NCI-H1092 (cell line): ENCODE measurements around the gene IDUA.
"Not testable (repeated sequence)": the region's sequence is repeated elsewhere in the genome, so short reads cannot be mapped to it uniquely, and the experiment has no call there.

Experiments used
- DNase-seq: peaks from one replicate; lab custom pipeline; 2025; lab: John Stamatoyannopoulos, UW

The IDUA gene

DNA sequence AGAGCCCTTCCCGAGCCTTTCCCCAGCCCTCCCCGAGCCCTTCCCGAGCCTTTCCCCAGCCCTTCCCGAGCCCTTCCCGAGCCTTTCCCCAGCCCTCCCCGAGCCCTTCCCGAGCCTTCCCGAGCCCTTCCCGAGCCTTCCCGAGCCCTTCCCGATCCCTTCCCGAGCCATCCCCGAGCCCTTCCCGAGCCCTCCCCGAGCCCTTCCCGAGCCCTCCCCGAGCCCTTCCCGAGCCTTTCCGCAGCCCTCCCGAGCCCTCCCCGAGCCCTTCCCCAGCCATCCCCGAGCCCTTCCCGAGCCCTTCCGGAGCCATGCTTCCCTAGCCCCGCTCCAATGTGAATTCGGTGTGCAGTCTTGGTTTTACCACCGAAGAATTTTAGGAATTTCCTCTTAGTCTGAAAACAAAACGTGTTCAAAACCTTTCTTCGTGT, 59.8 kb downstream of the IDUA start:
- DNase-seq = peak; percentile 78

DNA sequence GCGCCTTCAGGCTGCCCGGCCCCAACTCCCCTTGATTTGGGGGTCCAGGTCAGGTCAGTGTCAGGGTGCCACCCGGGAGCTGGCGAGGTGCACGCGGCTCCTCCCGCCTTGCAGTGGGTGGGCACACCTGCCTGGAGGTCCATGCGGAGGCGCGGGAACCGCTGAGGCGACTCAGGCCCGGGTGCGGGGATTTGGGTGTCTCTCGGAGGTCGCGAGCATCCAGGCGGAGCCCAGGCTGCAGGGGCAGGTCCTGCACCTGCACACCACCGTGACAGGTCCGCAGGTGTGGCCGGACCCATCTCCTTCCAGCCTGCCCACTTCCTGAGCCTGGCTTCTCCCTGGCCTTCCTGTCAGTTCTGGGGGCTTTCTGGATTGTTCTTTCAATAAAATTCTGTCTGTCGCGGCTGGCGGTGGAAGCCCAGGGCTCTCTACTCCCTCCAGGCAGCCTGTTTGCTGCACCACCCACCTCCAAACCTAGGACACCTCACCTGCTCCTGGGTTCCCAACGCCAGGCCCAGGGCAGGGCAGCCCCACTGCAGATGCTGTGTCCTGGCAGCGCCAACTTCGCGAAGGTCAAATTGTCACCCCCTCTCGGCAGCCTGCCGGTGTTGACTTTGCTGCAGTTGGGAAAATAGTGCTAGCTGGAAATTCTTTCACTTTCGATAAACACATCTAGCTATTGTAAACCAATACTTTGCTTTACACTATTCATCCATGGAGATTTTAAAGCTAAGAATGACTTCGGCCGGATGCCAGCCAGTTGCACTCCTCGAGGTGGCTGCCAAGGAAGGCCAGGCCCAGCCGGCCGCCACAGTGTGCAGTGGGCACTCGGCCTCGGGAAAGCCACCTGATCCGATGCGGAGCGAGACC, 60.5 kb downstream of the IDUA start:
- no peak for DNase-seq

DNA sequence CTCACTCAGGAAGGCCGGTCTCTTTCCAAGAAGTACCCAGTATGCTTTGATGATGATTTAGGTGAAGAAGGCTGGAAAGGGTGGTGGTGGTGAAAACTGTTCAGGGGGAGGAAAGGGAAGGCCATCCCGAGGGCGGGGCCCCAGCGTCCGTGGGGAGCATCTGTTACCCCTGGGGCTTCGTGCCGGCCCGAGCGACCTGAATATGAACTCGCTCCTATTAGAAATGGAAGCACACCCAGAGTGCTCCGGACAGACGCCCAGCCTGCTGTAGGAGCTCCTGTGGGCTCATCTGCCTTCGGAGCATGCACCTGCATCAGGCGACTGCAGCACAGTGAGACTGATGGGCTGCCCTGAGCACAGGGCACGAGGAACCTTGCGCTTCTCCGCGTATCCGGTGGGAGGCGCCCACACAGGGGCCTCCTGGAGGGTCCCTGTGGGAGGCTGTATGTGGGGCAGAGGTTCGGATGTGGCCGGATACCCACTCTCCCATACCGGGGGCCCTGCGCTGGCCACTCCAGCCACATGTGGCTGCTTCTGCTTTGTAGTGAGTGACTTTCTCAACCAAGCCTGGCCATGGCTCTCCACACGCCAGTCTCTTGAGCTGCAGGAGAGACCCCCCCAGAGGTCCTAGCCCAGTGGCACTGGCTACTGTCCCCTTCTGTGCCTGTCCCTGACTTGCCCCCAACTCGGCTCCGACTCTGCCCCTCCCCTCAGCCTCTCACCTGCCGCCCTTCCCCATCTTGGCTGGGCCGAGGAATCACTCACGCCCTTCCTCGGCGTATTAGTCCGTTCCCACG, 61.3 kb downstream of the IDUA start:
- DNase-seq = no peak

DNA sequence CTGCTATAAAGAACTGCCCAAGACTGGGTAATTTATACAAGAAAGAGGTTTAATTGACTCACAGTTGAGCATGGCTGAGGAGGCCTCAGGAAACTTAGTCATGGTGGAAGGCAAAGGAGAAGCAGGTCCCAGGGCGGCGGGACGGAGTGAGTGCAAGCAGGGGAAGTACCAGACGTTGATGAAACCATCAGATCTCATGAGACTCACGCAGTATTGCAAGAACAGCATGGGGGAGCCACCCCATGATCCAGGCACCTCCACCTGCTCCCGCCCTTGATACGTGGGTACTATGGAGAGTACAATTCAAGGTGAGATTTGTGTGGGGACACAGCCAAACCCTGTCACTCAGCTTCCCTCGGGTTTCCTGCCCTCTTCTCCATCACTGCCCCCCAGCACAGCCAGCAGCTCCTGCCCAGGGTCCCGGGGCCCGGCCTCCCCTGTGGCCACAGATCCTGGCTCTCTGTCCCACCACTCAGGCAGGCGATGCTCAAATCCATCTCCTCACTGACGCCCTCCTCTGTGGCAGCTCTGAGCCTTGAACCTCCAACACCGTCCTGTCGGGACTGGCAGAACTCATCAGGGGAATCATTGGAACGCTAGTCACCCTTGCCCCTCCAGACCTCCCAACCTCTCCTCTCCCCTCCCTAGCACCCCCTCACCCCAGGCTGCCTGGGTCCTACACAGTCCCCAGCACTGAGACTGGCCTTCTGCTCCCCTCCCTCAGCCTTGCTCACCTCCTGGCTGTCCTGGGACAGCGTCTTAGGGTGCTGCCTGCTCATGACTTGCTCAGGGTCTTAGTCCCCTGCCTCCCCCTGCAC, 62.1 kb downstream of the IDUA start:
- DNase-seq = no peak

DNA sequence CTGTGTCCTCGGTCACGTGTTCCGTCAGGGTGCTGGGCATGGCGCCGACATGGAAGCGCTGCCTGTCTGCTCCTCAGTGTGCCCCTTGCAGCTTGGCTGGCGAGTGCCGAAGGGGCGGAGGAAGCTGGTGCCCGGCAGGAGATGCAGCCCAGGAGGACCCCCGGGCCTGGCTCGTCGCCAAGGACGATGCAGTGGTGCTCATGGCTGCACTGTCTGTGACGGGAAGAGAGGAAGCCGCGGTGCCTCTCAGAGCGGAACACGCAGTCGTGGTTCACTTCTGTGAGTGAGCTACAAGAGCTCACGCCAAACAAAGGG, 62.7 kb downstream of the IDUA start:
- no peak for DNase-seq

DNA sequence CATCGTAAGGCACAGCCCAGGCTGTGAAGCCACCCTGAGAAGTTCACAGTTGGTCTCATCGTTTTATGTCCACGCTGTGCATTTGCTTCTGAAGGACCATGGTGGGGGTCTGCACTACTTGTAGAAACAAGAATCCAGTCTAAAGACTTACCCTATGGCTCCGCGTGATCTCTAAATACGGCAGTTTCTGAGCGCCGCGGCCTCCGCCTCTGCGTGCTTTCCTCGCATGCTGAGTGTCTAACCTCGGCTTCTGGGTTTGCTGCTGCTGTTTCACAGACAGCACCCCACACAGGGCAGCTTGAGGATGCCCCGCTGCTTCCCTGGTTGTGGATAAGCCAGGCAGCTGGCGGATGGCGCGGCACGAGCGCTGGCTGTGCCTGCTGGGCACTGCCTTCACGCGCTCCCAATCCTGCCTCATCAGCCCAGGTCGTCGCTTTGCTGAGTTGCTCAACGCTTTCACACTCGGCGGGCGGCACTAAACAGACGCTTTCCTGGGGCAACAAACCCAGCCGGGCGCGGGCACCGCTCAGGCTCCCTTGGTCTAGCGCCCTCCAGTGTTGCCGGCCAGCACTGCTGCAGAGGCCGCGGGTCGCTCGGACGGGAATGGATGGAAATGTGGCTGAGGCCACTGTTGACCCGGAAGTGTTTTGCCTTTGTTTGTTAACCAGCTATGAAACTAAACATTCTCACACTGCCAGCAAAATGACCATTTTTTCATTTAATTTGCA, 63.8 kb downstream of the IDUA start:
- no peak for DNase-seq

DNA sequence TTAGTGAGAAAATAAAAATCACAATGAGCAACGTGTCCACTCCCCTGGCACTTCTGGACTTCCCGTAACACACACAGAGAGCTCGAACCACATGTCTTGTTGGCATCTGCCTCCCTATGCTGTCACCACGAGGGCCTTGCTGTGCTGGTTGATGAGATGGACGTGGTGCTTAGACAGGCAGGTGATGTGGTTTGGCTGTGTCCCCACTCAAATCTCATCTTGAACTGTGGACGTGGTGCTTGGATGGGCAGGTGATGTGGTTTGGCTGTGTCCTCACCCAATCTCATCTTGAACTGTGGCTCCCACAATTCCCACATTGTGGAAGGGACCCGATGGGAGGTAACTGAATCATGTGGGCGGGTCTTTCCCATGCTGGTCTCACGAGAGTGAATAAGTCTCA, 64.6 kb downstream of the IDUA start:
- DNase-seq = no peak

DNA sequence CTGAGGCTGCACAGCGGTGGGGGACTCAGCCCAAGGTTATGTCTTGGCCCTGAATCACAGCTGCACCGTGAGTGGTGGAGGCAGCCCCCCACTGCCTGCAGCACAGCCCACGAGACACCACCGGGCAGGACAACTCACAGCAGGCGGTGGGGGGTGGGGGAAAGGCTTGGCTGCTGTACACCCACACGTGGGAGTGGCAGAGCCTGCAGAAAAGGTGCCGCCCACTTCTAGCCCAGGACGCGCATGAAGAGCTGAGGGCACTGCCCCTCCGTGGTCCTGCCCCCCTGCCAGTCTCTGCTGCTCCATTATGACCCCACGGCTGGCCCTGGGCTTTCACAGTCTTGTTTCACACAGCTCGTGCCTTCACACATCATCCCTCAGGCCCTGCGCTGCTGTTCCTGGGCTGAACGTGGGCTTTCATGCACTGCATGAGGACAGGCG, 65.4 kb downstream of the IDUA start:
- DNase-seq = no peak

DNA sequence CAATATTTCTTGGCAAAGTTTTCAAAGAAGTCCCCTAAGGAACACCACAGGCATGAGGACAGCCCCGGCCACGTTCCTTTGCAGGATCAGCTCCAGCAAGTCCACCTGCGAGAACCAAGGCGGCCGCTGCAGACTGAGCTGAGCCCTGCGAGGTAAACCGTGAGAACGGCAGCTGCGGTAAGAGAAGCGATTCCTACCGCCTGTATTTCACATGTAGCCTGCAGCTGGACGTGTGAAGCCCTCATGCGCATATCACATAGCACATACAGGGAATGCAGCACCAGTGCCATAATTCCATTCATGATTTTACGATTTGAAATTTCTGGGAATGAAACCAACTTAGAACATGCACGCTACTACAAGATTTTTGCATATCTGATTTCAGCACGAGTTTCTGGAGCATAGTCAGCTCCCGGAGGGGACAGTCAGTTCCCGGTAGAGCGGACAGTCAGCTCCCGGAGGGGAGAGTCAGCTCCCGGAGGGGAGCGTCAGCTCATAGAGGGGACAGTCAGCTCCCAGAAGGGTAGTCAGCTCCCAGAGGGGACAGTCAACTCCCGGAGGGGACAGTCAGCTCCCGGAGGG, 66.3 kb downstream of the IDUA start:
- no peak for DNase-seq

DNA sequence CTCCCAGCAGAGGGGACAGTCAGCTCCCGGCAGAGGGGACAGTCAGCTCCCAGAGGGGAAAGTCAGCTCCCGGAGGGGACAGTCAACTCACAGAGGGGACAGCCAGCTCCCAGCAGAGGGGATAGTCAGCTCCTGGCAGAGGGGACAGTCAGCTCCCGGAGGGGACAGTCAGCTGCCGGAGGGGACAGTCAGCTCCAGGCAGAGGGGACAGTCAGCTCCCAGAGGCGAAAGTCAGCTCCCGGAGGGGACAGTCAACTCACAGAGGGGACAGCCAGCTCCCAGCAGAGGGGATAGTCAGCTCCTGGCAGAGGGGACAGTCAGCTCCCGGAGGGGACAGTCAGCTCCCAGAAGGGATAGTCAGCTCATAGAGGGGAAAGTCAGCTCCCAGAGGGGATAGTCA, 67.0 kb downstream of the IDUA start:
- DNase-seq = not testable (repeated sequence)
